Fibroblast of skin of right quadriceps (primary cell): ENCODE results near the gene FHL2.
"Not testable (repeated sequence)": the region's sequence is repeated elsewhere in the genome, so short reads cannot be mapped to it uniquely, and the experiment has no call there.

Experiments
- DNase-seq: peaks from one replicate; pipeline ENCODE4 v3.0.0-alpha.2; 2013

Gene FHL2

DNA sequence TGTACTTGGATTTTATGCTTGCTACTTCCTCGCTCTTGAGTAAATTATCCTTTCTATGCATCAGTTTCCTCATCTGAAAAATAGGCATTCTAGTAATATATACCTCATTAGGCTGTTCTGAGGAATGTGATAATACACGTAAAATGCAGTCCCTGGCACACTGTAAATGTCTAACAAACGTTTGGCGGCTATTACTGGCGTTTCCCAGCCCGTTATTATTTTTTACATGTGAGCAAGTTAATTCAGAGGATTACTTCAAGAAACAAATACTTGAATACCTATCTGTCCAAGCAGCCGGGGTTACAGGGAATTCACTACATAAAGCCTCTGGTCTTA lies 62.1 kb downstream of the FHL2 start:
- DNase-seq, result no peak

DNA sequence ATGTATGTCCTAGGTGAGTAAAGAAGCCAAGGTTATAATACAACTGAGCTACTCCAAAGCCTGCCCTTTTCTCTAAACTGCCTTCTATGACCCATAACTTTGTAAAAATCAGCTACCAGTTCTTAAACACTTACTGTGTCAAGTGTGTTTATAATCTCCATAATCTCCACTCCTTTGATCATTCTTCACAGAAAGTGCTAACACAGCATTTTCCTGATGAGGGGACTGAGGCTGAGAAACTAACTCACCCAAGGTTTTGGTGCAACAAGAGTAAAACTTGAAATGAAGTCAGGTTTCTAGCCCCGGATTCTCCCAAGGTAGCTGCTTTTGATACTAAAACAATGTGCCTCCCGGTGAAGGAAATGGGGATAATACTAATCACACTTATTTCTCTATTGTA lies 63.4 kb downstream of the FHL2 start:
- DNase-seq, result no peak

DNA sequence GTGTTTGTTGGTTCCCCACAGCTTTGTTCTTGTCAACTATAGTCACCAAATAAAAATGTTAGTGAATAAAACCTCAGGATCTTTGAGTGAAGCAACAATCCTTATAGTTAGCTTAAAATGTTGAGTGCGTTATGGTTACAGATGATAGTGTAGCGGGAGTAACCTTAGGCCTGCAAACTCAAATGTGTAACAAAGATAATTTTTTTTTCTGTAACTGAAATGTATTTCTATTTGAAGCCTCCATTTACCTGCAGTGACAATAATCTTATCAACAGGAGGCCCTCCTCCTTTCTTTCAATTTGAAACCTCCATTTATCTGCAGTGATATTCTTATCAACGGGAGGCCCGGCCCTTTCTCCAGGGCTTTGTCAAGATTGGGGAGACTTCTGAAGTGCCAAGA lies 64.6 kb downstream of the FHL2 start:
- DNase-seq, result no peak

DNA sequence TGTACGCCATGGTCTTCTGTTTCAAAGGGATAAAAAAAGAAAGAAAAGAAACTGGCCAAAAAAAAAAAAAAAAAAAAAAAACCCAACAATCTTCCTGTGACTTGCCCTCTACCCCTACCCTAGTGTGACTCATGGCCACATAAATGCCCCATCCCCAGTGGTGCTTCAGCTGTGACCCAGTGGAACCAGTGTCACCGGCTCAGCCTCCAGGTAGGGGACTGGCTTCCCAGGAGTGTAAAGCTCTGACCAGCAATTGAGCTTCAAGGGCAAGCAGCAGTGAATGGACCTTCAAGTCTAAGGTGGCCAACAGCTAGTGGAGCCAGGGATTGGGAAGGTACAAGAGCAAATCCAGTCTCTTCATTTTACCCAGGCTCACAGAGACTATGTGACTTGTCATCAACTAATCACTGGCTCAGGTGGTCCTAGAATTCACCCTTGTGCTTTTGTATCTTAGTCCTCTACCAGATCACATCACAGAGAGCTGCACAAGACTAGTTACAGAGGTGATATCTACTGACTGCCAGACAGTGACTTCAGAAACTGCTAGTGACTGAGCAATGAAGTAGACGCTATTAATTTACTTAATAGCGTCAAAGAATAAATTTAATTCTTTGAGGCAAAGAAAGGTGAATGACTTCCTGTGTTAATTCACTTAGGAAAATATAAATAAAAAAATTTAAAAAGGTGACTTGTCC lies 68.0 kb downstream of the FHL2 start:
- no peak for DNase-seq

DNA sequence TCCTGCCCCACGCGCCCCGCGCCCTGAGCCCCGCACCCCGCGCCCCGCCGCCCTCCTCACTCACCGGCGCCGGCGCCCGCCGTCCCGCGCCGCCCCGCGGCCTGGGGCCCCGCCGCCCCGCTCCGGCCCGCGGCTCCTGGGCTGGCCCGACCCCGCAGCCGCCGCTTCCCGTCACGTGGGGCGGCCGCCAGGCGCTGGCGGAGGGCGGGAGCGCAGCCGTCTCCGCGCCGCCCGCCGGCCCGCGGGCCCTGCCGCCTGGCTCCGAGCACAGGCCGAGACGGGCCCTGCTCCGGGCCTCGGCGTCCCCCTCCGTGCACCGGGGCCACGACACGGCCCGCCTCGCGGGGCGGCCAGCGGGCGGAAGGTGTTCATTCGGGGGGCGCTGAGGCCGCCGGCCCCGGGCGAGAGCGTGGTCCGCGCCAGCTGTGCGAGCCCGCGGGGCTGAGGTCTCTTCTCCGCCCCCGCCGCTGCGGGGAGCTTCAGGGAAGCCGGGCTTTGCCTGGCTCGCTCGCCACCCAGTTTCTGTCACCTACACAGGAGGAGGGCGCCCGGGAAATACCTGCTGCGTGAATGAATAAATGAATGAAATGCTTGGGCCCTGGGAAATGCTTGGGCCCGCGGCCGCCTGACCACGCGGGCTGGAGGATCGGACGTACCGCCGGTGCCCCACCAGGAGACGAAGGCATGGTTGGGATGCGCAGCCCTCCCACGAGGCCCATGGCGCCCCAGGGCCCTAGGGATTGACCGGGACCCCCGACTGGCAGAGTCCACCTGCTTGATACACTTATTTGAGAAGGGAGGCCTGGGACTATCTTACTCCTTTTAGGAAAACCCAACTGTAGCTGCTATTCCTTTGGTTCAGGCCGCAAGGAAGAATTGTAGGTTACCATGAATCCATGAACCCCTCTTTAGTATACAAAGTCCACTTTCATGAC lies 69.0 kb downstream of the FHL2 start, which contains the start of gene TGFBRAP1:
Gene TGFBRAP1, minus strand, starts transcription at position 175 of the 935 bp plus-strand sequence. CDS start 21,434 bp downstream, outside the sequence.
- peak; percentile 49 for DNase-seq

DNA sequence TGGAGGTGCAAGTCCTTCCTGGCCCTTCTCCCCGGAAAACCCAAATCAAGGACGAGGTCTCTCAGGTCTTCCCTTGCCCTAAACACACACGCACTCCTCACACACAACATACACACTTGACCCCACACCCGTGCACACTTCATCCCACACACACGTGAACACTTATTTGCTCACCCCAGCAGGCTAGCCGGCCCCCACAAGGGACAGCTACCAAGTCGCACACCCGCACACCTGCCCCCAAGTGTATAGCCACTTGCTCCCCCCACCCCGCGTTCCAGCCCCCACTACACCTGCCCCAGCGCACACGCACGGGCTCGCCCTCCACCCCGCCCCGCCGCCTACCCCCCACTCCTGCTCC lies 69.7 kb downstream of the FHL2 start:
- DNase-seq, result no peak

DNA sequence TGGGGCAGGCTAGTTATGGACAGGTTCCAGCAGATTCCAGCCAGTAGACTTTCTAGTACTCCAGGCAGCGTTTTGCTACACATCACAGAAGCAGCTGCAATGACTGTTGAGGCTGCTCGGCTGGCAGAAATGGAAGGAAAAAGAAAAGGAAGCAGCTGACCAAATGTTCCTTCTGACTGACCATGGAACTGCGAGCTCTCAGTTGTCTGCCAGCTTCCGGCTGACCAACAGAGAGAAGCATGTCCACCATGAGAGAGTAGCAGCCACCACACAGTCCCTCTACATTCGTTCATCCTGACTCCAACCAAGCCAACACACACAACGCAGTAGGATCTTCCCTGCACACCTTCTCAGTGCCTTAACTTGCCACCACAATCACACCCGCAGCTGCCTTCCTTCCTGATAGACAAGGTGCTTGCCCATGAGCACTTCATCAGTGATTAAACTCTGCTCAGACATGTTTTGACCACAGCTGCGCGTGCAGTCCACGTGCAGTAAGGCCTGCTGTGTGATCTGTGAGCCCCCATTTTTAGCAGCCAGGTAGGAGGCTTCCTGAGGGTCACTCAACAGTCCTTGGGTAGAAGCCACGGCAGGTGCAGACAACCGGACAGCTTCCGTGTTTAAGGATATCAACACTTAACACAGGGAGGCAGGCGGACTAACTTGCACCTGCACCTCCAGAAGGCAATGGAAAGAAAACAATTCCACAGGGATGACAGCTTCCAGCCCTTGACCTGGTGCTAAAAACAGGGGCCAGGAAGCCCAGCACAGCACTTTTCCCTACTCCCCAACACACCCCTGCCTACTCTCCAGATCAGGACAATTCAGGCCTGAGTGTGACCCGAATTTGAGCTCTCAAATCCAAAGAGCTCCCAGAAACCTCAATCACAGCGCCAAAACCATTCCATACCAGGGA lies 70.3 kb downstream of the FHL2 start:
- no peak for DNase-seq

DNA sequence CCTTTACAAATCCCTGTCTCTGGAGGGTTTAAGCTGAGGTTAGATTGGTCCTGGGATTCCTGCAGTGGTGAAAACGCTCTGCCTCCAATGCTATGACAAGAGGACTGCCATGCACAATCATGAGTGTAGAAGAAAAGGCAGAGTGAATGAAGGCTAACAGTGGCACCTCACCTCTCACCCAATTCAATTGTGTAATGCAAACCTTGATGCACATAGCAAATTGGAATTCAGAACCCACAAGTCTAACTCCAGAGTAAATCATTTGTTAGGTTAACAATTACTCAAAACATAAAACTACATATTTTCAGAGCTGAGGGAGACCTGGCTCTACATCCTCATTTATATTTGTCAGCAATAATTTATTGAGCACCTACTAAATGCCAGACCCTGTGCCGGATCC lies 71.2 kb downstream of the FHL2 start:
- DNase-seq, result no peak

DNA sequence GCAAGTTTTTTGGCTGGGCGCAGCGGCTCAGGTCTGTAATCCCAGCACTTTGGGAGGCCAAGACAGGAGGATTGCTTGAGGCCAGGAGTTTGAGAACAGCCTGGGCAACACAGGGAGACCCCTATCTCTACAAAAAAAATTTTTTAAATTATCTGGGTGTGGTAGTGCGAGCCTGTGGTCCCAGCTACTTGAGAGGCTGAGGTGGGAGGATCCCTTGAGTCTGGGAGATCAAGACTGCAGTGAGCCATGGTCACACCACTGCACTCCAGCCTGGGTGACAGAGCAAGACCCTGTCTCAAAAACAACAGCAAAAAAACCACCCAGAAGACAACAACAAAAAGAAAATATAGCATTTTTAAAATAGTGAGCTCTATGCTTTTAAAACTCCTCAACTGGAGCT lies 71.6 kb downstream of the FHL2 start:
- not testable (repeated sequence) for DNase-seq

DNA sequence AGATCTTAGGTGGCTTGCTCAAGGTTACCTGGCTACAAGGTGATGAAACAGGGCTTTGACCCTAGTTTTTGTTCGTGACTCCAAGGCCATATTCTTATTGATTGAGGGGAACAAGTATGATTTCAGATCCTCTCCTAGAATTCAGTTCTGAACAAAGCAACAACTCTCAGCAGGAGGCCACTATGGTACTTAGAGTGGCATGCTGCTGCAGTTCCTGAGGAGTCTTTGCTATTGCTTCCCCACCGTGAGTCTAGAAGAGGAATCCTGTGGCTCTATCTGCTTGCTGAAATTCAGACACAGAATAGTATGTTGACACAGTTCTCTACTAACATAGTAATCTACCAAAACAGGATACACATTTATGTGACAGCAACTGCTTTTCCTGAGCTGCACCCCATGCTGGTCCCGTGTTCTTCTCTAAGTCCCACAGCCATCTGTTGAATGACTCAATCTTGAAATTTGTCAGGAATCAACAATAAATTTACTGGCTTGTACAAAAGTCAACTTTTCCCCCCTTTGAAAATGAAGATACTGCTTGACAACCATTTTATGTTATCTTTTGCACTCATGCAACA lies 73.4 kb downstream of the FHL2 start:
- peak; percentile 82 for DNase-seq

DNA sequence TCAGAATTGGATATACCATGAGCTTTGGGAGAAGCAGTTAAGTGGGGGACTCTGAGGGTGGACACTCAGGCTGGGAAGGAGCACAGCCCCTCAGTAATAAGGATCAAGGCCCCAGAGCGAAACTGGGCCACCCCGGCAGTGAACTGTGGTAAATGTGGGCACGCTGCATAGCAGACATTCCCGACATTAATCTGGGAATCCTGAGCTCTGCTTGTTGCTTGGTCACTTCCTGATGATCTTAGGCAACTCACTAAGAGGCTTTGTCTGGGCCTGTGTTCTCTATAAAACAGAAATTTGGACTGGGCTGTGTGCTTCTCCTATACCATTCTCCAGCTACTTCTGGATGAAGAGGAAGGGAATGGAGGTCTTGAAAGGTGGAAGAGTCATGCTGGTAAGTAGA lies 74.1 kb downstream of the FHL2 start:
- DNase-seq, result peak; percentile 82

DNA sequence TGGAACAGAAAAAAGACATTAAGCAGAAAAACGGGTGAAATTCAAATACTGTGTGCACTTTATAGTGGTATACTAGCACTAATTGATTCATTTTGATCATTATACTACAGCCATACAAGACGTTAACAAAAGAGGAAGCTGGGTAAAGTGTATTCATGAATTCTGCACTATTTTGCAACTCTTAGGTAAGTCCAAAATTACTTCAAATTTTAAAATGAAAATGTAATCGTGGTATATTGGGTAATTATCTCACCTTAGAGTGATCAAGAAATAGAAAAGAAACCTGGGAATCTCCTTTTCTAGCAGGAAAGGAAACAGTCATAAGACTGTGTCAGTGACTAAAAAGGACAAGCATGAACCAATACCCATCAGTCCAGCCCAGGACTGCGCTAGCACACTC lies 74.8 kb downstream of the FHL2 start:
- DNase-seq, result no peak

DNA sequence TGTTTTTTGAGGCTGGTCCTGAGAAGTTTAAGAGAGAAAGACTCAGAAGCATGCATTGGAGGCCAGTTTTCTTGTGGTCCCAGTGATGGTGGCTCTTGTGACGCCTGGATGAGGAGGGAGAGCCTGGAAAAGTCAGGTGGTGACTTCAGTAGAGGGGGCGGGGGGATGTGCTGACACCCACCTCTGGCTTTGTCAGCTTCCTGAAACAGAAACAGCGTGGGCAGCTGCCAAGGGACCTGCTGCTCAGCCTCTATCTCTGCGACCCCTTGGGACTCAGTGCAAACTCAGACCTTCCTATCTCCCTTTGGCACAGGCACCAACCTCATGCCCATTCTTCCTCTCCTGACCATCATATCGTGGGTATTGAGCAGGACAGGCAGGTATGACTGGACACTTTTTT lies 75.7 kb downstream of the FHL2 start:
- no peak for DNase-seq

DNA sequence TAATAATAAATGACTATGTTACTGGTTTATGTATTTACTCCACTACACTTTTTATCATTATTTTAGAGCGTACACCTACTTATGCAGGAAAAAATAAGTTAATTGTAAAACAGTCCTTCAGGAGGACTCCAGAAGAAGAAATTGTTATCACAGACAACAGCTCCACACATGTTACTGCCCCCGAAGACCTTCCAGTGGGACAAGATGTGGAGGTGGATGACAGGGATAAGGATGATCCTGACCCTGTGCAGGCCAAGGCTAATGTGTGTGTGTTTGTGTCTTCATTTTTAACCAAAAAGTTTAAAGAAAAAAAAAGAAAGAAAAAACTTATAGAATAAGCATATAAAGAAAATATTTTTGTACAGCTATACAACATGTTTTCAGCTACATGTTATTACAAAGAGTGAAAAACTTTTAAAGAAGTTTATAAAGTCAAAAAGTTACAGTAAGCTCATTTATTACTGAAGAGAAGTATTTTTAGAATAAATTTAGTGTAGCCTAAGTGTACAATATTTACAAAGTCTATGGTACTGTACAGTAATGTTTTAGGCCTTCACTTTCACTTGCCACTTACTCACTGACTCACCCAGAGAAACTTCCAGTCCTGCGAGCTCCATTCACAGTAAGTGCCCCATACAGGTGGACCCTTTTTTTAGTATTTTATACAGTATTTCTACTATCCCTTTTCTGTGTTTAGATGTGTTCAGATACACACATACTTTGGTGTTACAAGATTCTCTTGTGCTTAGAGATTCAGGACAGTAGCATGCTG lies 76.8 kb downstream of the FHL2 start:
- DNase-seq, result no peak

DNA sequence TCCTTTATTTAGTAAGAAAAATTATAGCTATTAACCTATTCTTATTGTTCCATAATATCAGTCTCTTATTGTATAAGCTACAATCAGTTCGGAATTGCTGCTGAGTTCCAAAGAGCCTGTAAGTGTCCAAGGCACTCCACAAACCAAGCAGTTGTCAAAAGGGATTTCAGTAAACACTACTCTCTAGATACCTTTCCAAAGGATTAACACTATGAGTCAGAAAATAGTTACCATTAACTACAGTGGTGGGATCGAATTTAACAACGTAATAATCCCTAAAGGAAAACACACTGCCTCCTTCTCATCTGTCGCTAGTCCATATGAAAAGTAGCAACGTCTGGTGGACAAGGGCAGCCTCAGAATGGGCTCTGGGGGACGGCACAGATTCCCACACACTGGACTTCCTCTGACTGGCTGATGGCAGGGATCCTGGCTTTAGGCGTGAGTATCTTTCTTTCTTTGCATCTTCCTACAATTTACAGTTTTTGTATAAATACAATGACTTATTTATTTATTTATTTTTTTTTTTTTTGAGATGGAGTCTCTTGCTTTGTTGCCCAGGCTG lies 78.1 kb downstream of the FHL2 start:
- DNase-seq, result no peak

DNA sequence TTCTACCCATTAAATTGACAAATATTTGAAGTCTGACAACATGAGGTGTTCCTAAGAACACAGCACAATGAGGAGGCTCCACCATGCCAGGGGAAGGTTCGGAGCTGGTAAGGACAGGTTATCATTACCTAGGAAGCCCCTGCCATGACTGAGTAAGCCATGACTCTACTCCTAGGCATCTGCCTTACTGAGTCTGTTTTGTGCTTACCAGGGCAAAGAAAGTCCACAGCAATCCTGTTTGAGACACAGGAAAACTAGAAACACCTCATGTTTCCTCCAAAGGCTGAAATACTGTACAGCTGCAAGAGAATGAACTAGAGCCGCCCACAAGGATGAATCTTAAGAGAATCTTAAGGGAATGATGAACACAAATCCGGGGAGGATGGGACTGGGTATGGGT lies 80.9 kb downstream of the FHL2 start:
- DNase-seq, result no peak

DNA sequence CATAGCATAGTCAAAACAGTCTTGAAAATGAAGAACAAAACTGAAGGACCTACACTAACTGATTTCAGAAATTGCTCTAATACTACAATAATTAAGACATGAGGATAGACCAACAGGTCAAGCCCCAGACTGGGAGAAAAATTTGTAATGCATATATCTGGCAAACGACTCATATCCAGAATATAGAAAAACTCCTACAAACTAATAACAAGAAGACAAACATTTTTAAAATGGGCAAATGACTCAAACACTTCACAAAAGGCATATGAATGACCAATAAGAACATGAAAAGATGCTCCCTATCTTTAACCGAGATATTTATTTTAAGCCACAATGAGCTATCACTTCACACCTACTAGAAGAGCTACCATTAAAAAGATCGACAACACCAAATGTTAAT lies 83.5 kb downstream of the FHL2 start:
- no peak for DNase-seq

DNA sequence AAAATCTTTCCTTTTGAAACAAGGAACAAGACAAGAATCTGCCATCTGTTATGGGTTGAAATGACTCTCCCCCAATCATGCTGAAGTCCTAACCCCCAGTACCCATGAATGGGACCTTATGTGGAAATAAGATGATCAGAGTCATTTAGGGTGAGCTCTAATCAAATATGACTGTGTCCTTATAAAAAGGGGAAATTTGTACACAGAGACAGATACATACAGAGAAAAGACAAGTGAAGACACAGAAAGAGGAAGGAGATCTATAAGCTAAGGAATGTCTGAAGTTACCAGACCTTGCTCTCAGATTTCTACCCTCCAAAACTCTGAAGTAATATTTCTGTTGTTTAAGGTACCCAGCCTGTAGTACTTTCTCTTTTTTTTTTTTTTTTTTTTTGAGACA lies 85.0 kb downstream of the FHL2 start:
- DNase-seq, result no peak
